Cardiac septum (tissue), 1 donor: ENCODE results near the gene ITGB5. TPM values are rescaled to one million over a fixed set of nuclear protein-coding genes. Genes with fewer than 3 reads are reported as not detected.

Experiments
- DNase-seq: peaks from one replicate; pipeline ENCODE4 v3.0.0-alpha.2; 2020; ENCODE audit warnings: low spot score
- intact Hi-C: fragments of 100-400 bp; cut with DNase I; formaldehyde crosslinking; loops from one replicate; pipeline ENCODE4 v1.14.0; 2022
- total RNA-seq: library from RNA; stranded (reverse); fragmentation: NEBNext Ultra II Directional; extraction: Animal tissue kit (Norgen Biotek cat#: 25700); gene quantifications from one replicate; pipeline ENCODE4 v1.2.1, GENCODE V29; 2021
- donor health status: DM: no; HTN: no; CAD: no.

Gene ITGB5
- total RNA-seq, 1 donor from 2014 or later = 180 TPM

GRCh38 chr3:124878561-124879336 is 8.4 kb downstream of the ITGB5 start:
- intact Hi-C loops = loop anchor here (2.0 kb wide), 2 partner anchors 18 to 42 kb away; no protein-coding TSS in a partner anchor
- DNase-seq = peak; percentile 66

- no peak for DNase-seq
- intact Hi-C loops = loop anchor here (2.0 kb wide), 2 partner anchors 17 to 41 kb away; no protein-coding TSS in a partner anchor
Observed at GRCh38 chr3:124877674-124878073, 9.5 kb downstream of the ITGB5 start.

- peak; percentile 50 for DNase-seq
- intact Hi-C loops = no loop called here
Observed at GRCh38 chr3:124876401-124876878, 10.7 kb downstream of the ITGB5 start.

GRCh38 chr3:124873226-124873625 is 13.9 kb downstream of the ITGB5 start:
- intact Hi-C loops = no loop called here
- no peak for DNase-seq

- intact Hi-C loops = no loop called here
- DNase-seq = peak; percentile 29
Observed at GRCh38 chr3:124867511-124867910, 19.7 kb downstream of the ITGB5 start.

GRCh38 chr3:124862006-124862405 is 25.2 kb downstream of the ITGB5 start:
- DNase-seq = no peak
- intact Hi-C loops = no loop called here

GRCh38 chr3:124861041-124861440 is 26.1 kb downstream of the ITGB5 start:
- DNase-seq = no peak
- intact Hi-C loops = loop anchor here (2.0 kb wide), 1 partner anchor 18 kb away; no protein-coding TSS in a partner anchor

- intact Hi-C loops = loop anchor here (2.0 kb wide), 1 partner anchor 18 kb away; no protein-coding TSS in a partner anchor
- DNase-seq = peak; percentile 89
Observed at GRCh38 chr3:124860599-124860998, 26.6 kb downstream of the ITGB5 start.

- intact Hi-C loops = no loop called here
- DNase-seq = no peak
Observed at GRCh38 chr3:124859025-124859424, 28.1 kb downstream of the ITGB5 start.

- intact Hi-C loops = loop anchor here (1.0 kb wide), 1 partner anchor 20 kb away; no protein-coding TSS in a partner anchor
- DNase-seq = no peak
Observed at GRCh38 chr3:124858275-124858674, 28.9 kb downstream of the ITGB5 start.

GRCh38 chr3:124856677-124857076 is 30.5 kb downstream of the ITGB5 start:
- DNase-seq = no peak
- intact Hi-C loops = no loop called here

- intact Hi-C loops = no loop called here
- no peak for DNase-seq
Observed at GRCh38 chr3:124854009-124854408, 33.2 kb downstream of the ITGB5 start.

GRCh38 chr3:124853446-124853845 is 33.7 kb downstream of the ITGB5 start:
- DNase-seq = no peak
- intact Hi-C loops = no loop called here

- intact Hi-C loops = no loop called here
- no peak for DNase-seq
Observed at GRCh38 chr3:124851905-124852304, 35.3 kb downstream of the ITGB5 start.

- no peak for DNase-seq
- intact Hi-C loops = no loop called here
Observed at GRCh38 chr3:124851136-124851535, 36.0 kb downstream of the ITGB5 start.

GRCh38 chr3:124850633-124851032 is 36.5 kb downstream of the ITGB5 start:
- no peak for DNase-seq
- intact Hi-C loops = no loop called here

- DNase-seq = no peak
- intact Hi-C loops = no loop called here
Observed at GRCh38 chr3:124850212-124850611, 37.0 kb downstream of the ITGB5 start.

- intact Hi-C loops = no loop called here
Observed at GRCh38 chr3:124848300-124848699, 38.9 kb downstream of the ITGB5 start.

GRCh38 chr3:124847863-124848262 is 39.3 kb downstream of the ITGB5 start:
- intact Hi-C loops = no loop called here
- DNase-seq = no peak

More at GRCh38 chr3:124848300-124848699, 38.9 kb downstream of the ITGB5 start:
- DNase-seq = no peak

- intact Hi-C loops = no loop called here
- DNase-seq = no peak
Observed at GRCh38 chr3:124847051-124847450, 40.1 kb downstream of the ITGB5 start.

- DNase-seq = no peak
- intact Hi-C loops = no loop called here
Observed at GRCh38 chr3:124846189-124846588, 41.0 kb downstream of the ITGB5 start.
